ENCODE results near the gene KANTR.

KANTR gene

GRCh38 chrX:53093748-53094581 lies at the start of gene KANTR:
Gene KANTR (plus strand): TSS chrX:53094142. CDS start chrX:53124273, 30,131 bp downstream.
- in situ Hi-C loops (cut with HindIII; ENCODE audit: low pct_unique_long_range_greater_than_20kb, low sequenced_read_pairs): no loop called here
- DNase-seq (ENCODE audit: low read depth in 1 of 2, low spot score in 1 of 2): peak; percentile 95 to 98
- no peak for TF ChIP-seq JUND (IDR thresholded peaks at IDR 0.05; ENCODE audit: low read depth)

DNA sequence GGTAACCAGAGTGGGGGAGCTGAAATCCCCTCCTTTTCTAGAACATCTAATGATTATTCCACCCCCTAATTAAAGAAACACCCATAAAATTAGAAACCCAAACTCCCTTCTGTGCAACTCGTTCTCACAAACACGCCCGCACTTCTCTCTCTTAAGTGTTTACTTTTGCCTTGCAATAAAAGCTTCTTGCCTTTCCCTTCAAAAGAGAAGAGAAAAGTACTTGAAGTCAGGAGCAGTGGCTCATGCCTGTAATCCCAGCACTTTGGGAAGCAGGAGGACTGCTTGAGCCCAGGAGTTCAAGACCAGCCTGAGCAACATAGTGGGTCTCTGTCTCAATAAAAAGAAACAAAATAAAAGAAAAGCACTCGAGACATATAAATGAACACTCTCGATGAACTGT lies 48.9 kb upstream of the KANTR start:
- in situ Hi-C loops (cut with HindIII; ENCODE audit: low pct_unique_long_range_greater_than_20kb, low sequenced_read_pairs): no loop called here
- DNase-seq (ENCODE audit: low read depth in 1 of 2, low spot score in 1 of 2): no peak
- TF ChIP-seq JUND (IDR thresholded peaks at IDR 0.05; ENCODE audit: low read depth): no peak

DNA sequence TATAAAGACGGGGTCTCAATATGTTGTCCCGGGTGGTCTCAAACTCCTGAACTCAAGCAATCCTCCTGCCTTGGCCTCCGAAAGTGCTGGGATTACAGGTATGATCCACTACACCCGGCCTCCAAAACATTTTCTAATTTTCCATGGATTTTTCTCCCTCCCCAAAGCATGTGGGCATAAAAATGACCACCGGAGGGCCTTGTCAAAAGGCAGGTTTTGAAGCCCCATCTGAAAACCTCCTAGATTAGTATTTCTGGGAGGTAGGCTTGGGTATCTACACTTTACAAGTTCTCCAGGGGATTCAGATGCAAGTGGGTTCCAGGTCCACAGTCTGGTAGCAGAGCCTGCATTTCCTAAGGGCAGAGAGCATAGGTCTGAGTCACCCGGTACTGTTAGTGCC lies 46.7 kb upstream of the KANTR start:
- in situ Hi-C loops (cut with HindIII; ENCODE audit: low pct_unique_long_range_greater_than_20kb, low sequenced_read_pairs): no loop called here
- no peak for TF ChIP-seq JUND (IDR thresholded peaks at IDR 0.05; ENCODE audit: low read depth)
- DNase-seq (ENCODE audit: low read depth in 1 of 2, low spot score in 1 of 2): no peak

- DNase-seq (ENCODE audit: low read depth in 1 of 2, low spot score in 1 of 2): no peak
- TF ChIP-seq JUND (IDR thresholded peaks at IDR 0.05; ENCODE audit: low read depth): no peak
- in situ Hi-C loops (cut with HindIII; ENCODE audit: low pct_unique_long_range_greater_than_20kb, low sequenced_read_pairs): no loop called here
Observed at GRCh38 chrX:53048169-53049126, 45.5 kb upstream of the KANTR start, which contains the start of gene GPR173. Gene GPR173 (plus strand): TSS chrX:53048789. CDS start chrX:53076622, 27,833 bp downstream.

- DNase-seq (ENCODE audit: low read depth in 1 of 2, low spot score in 1 of 2): no peak
- in situ Hi-C loops (cut with HindIII; ENCODE audit: low pct_unique_long_range_greater_than_20kb, low sequenced_read_pairs): no loop called here
- TF ChIP-seq JUND (IDR thresholded peaks at IDR 0.05; ENCODE audit: low read depth): no peak
Observed at GRCh38 chrX:53049127-53049517, 44.8 kb upstream of the KANTR start.

DNA sequence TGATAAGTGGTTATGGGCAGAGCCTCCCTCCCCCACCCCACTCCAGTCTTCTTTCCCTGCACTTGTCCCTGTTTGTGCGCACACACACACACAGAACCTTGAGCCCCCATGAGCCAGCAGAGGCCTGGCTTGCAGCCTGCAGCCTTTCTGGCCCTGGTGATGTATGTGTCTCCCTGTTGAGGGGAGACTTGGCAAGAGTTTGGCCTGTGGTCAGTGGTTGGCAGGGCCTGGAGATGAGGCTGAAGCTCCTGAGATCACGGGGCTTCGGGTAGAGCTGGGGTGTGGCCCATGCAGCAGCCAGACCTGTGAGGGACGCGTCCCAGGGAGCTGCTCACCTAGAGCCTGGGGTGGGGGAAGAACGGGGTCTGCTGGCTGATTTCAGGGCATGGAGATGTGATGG lies 43.1 kb upstream of the KANTR start:
- no peak for TF ChIP-seq JUND (IDR thresholded peaks at IDR 0.05; ENCODE audit: low read depth)
- DNase-seq (ENCODE audit: low read depth in 1 of 2, low spot score in 1 of 2): no peak
- in situ Hi-C loops (cut with HindIII; ENCODE audit: low pct_unique_long_range_greater_than_20kb, low sequenced_read_pairs): no loop called here

DNA sequence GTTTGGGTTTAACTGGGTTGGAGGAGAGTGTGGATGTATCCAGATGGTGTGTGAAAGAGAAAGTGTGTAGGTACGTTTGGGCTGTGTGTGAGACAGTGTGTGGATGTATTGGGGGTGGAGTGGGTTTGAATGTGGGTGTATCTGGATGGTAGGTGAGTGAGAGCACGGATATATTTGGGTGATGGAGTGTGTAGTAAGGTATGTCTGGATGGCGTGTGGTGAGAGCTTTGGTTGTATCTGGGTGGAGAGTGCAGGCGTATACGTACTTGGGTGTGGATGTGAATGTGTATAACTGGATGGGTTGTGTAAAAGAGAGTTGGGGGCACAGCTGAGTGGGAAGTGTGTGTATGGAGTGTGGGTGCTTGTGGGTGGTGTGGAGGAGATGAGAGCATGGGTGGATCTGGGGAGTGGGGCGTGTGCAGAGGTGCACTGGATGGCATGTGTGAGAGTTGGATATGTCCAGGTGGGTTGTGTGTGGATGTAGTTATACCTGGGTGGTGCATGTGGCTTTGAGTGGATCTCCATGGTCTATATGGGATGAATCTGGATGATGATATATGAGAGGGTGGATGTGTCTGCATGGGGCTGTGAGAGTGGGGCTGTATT lies 38.6 kb upstream of the KANTR start:
- no peak for TF ChIP-seq JUND (IDR thresholded peaks at IDR 0.05; ENCODE audit: low read depth)
- DNase-seq (ENCODE audit: low read depth in 1 of 2, low spot score in 1 of 2): no peak
- in situ Hi-C loops (cut with HindIII; ENCODE audit: low pct_unique_long_range_greater_than_20kb, low sequenced_read_pairs): no loop called here

DNA sequence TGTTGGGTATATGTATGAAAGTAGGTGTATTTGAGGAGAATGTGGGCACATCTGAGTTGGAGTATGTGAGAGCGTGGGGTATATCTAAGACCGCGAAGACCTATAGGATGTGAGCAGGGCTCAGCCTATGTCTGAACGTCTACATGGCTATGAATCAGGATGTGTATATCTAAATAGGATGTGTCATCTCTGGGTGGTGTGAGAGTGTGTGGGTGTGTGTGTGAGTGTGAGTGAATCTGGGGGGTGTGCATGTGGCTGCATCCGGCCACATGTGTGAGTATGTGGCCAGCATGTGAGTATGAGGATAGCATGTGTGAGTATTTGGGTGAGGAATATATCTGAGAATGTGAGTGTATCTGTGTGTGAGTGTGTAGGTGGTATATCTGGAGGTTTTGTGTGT lies 37.6 kb upstream of the KANTR start:
- no peak for TF ChIP-seq JUND (IDR thresholded peaks at IDR 0.05; ENCODE audit: low read depth)
- in situ Hi-C loops (cut with HindIII; ENCODE audit: low pct_unique_long_range_greater_than_20kb, low sequenced_read_pairs): no loop called here
- DNase-seq (ENCODE audit: low read depth in 1 of 2, low spot score in 1 of 2): no peak

- in situ Hi-C loops (cut with HindIII; ENCODE audit: low pct_unique_long_range_greater_than_20kb, low sequenced_read_pairs): no loop called here
- TF ChIP-seq JUND (IDR thresholded peaks at IDR 0.05; ENCODE audit: low read depth): no peak
- no peak for DNase-seq (ENCODE audit: low read depth in 1 of 2, low spot score in 1 of 2)
Observed at GRCh38 chrX:53065104-53065503, 28.8 kb upstream of the KANTR start.

GRCh38 chrX:53071064-53071463 lies 22.9 kb upstream of the KANTR start:
- in situ Hi-C loops (cut with HindIII; ENCODE audit: low pct_unique_long_range_greater_than_20kb, low sequenced_read_pairs): no loop called here
- DNase-seq (ENCODE audit: low read depth in 1 of 2, low spot score in 1 of 2): no peak
- TF ChIP-seq JUND (IDR thresholded peaks at IDR 0.05; ENCODE audit: low read depth): no peak

GRCh38 chrX:53071604-53072417 lies 22.1 kb upstream of the KANTR start:
- peak; percentile 34 to 87 for DNase-seq (ENCODE audit: low read depth in 1 of 2, low spot score in 1 of 2)
- in situ Hi-C loops (cut with HindIII; ENCODE audit: low pct_unique_long_range_greater_than_20kb, low sequenced_read_pairs): no loop called here

More at GRCh38 chrX:53071604-53072417, 22.1 kb upstream of the KANTR start:
- no peak for TF ChIP-seq JUND (IDR thresholded peaks at IDR 0.05; ENCODE audit: low read depth)

Measured in T47D (cell line).